GM21447 (cell line): ENCODE data around the gene UBE2Z.

Experiments
- ATAC-seq: cut with Tn5 transposase; IDR thresholded peaks from one replicate; pipeline ENCODE4 v1.9.1; 2021; ENCODE audit not compliant: unreplicated experiment

Gene UBE2Z

DNA sequence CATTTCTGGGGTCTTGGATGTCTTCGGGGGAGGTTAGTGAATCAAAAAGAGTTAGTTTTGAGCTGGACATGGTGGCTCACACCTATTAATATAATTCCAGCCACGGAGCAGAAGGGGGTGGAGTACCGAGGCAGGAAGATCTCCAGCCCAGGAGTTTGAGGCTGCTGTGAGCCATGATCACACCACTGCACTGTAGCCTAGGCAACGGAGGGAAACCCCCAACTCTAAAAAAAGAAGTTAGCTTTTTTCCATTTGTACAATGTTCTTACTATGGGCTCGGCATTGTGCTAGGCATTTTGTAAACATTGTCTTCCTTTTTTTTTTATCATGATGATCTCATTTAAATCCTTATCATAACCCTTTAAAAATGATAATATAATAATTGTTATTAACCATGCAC lies 44.7 kb downstream of the UBE2Z start:
- ATAC-seq: no peak

DNA sequence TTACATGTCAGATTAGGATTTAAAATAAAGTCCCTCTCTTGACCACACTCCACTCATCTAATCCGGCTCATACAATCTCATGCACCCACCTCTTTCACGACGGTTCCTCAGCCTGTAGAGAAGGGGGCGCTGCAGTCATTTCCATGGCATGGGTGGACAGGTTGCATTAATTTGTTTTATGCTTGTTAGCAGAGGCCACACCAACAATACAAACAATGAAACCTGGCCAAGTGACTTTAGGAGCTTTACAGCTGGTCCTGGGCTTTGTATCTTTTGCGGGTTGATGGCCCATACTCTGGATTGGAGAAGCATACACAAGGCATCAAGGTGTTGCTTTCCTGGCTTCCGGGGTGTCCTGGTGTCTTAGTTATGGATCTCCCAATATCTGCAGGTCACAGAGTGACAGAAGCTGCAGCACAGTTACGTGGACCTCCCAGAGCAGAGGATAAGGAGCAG lies 46.1 kb downstream of the UBE2Z start:
- no peak for ATAC-seq

GRCh38 chr17:48960834-48961515 lies 52.8 kb downstream of the UBE2Z start:
- no peak for ATAC-seq

DNA sequence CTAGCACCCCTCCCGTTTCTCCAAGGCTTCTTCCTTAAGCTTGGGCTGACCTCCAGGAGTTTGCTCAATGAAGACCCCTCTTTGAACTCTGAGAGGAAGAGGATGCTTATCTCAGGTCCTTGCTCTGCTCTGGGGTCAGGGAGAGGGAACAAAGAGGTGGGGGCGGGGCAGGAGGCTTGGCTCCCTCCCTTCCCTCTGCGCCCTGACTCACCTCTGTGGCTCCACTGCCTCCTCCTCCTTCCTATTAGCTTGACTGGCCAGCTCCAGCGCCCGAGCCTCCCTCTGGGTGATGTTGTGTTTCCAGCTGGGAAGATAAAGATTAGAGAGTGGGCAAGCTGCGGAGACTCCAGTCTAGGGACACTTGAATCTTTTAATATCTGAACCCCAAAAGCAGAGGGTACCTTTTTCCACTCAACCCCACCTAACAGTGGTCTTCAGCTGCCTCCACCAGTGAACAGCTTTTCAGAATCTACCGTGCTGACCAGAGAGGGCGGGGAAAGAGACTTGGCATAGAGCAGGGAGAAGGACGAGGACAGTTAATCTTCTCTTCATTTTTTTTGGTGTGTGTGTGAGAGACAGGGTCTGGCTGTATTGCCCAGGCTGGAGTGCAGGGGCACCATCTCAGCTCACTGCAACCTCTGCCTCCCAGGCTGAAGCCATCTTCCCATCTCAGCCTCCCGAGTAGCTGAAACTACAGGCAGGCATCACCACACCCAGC lies 53.5 kb downstream of the UBE2Z start:
- no peak for ATAC-seq

GRCh38 chr17:48970224-48970623 lies 62.0 kb downstream of the UBE2Z start:
- no peak for ATAC-seq

DNA sequence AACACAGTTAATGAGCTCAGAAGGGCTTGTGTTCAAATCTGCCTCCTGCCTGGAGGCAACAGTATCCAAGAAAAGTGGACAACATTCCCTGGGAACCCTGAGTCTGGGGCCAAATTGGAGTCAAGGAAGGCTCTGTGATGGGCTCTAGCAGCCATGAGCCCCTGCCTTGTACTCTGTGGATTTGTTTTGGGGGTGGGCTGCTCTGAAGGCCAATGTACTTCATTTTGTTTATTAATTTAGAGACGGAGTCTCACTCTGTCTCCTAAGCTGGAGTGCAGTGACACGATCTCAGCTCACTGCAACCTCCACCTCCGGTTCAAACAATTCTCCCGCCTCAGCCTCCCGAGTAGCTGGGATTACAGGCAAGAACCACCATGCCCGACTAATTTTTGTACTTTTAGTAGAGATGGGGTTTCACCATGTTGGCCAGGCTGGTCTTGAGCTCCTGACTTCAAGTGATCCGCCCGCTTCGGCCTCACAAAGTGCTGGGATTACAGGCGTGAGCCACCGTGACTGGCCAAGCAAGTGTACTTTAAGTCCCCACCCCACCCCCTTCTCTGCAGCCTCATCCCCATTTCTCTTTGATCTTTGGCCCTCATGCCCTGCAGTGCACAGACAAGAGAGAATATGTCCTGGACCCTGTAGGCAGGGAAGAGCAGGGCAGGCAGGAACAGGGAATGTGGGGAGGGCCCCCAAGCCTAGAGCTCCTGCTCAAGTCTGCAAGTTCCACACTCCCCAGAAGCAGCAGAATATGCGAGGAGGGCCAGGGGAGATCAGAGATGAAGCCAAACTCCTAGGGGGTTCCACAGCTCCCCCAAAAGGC lies 62.9 kb downstream of the UBE2Z start:
- no peak for ATAC-seq

DNA sequence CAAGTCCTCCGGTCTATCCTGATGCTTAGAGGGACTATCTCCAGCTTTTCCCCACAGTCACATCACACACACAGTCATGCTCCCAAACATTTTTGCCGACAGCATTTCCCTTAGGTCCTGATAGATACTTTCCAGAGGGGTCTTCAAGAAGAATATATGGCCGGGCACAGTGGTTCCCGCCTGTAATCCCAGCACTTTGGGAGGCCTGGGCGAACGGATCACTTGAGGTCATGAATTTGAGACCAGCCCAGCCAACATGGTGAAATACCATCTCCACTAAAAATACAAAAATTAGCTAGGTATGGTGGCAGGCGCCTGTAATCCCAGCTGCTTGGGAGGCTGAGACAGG lies 64.5 kb downstream of the UBE2Z start:
- ATAC-seq: no peak

DNA sequence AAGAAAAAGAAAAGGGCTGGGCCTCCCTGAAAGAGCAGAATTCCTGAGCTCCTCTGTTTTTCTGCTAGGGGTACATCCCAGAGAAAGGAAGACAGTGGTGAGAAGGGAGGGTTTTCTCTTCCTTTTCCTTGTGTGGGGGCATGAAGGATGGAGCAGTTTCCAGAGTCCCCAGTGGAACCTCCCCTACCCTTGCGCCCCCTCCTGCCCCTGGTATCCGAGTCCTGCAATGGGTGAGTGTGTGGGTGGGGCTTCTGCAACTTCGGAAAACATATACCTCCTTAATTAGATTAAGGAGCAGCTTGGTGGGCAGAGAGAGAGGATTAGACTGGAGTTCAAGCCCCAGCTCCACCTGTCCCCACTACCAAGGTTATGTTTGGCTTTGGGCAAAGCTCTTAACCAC lies 65.6 kb downstream of the UBE2Z start:
- no peak for ATAC-seq
